Activated CD4-positive, alpha-beta T cell treated with anti-CD3 and anti-CD28 coated beads, Interleukin-2, Interleukin-6, amounts not matched to agents 100 ng/mL and 50 ng/mL, durations not matched to agents 16 hours and 8 hours (primary cell): Measurements from ENCODE around the gene PCDHGA7.
"Not testable (repeated sequence)": the region's sequence is repeated elsewhere in the genome, so short reads cannot be mapped to it uniquely, and the experiment has no call there.

Source experiments
- DNase-seq: peaks from one replicate; pipeline ENCODE4 v3.0.0-alpha.2; 2020

Gene PCDHGA7

DNA sequence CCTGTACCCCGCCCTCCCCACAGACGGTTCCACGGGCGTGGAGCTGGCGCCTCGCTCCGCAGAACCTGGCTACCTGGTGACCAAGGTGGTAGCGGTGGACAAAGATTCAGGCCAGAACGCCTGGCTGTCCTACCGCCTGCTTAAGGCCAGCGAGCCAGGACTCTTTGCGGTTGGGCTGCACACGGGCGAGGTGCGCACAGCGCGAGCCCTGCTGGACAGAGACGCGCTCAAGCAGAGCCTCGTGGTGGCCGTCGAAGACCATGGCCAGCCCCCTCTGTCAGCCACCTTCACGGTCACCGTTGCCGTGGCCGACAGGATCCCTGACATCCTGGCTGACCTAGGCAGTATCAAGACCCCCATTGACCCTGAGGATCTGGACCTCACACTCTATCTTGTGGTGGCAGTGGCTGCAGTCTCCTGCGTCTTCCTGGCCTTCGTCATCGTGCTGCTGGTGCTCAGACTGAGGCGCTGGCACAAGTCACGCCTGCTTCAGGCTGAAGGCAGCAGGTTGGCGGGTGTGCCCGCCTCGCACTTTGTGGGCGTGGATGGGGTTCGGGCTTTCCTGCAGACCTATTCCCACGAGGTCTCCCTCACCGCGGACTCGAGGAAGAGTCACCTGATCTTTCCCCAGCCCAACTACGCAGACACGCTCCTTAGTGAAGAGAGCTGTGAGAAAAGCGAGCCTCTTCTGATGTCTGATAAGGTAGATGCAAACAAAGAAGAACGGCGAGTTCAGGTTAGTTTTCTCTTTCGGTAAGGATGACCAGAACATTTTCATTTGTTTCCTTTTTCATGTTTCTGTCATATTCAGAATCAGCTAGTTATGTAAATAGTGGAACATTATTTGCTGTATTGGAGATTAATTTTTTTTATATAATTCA is 16.3 kb upstream of the PCDHGA7 start:
- no peak for DNase-seq

DNA sequence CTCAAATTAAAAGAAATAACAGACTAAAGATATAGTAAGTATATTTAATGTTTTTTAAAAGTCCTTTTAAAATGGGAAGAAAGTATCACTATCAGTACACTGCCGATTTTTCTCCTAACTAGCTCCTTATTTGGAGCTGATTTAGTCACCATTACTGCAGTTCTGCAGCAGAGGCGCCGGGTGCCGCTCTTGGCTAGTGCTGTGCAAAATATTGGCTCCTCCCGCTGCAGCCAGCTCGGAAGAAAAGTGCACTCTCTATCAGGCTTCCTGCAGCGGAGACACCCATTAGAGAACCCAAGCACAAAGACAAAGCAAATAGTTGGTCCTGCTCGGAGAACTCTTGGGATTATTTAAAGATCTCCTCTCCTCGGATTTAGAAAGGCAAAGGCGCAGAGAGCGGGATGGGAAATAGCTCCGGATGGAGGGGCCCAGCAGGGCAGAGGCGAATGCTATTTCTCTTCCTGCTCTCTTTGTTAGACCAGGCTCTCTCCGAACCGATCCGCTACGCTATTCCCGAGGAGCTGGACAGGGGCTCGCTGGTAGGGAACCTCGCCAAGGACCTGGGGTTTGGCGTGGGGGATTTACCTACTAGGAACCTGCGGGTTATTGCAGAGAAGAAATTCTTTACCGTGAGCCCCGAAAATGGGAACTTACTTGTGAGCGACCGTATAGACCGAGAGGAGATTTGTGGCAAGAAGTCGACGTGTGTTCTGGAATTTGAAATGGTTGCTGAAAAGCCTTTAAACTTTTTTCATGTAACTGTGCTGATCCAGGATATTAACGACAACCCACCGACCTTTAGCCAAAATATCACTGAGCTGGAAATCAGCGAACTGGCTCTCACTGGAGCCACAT is 12.3 kb upstream of the PCDHGA7 start, which contains the start of gene PCDHGB3:
TSS of gene PCDHGB3 (plus strand) at position 249 of the 855 bp plus-strand sequence. CDS start at position 402, 153 bp downstream.
- DNase-seq = peak; percentile 47

GRCh38 chr5:141371572-141372475 is 10.7 kb upstream of the PCDHGA7 start:
- DNase-seq = no peak

- peak; percentile 6 for DNase-seq
Measured at GRCh38 chr5:141373673-141374317, 8.7 kb upstream of the PCDHGA7 start, which contains the start of gene PCDHGA6. Gene PCDHGA6 (plus strand): TSS chr5:141373891. CDS start chr5:141374084, 193 bp downstream.

DNA sequence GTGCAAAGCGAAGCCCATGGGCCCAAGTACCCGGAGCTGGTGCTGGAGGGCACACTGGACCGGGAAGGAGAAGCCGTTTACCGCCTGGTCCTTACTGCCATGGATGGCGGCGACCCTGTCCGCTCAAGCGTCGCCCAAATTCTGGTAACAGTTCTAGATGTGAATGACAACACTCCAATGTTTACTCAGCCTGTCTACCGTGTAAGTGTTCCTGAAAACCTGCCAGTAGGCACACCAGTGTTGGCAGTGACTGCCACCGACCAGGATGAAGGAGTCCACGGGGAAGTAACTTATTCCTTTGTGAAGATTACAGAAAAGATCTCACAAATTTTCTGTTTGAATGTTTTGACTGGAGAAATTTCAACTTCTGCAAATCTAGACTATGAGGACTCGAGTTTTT is 7.9 kb upstream of the PCDHGA7 start:
- no peak for DNase-seq

DNA sequence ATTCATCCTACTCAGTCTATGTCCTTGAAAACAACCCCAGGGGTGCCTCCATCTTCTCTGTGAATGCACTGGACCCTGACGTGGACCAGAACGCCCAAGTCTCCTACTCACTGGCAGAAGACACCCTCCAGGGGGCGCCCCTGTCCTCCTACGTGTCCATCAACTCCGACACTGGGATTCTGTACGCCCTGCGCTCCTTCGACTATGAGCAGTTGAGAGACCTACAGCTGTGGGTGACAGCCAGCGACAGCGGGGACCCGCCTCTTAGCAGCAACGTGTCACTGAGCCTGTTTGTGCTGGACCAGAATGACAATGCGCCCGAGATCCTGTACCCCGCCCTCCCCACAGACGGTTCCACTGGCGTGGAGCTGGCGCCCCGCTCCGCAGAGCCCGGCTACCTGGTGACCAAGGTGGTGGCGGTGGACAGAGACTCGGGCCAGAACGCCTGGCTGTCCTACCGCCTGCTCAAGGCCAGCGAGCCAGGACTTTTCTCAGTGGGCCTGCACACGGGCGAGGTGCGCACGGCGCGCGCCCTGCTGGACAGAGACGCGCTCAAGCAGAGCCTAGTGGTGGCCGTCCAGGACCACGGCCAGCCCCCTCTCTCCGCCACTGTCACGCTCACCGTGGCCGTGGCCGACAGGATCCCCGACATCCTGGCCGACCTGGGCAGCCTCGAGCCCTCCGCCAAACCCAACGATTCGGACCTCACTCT is 6.9 kb upstream of the PCDHGA7 start:
- not testable (repeated sequence) for DNase-seq

GRCh38 chr5:141383345-141383744 is 803 bp downstream of the PCDHGA7 start:
- DNase-seq = no peak

- no peak for DNase-seq
Measured at GRCh38 chr5:141384471-141385267, 2.1 kb downstream of the PCDHGA7 start.

GRCh38 chr5:141387557-141388311 is 5.2 kb downstream of the PCDHGA7 start, which contains the start of gene PCDHGB4:
Gene PCDHGB4 (plus strand): TSS chr5:141387698. CDS start chr5:141387885, 187 bp downstream.
- peak; percentile 39 for DNase-seq

- DNase-seq = no peak
Measured at GRCh38 chr5:141388661-141389060, 6.1 kb downstream of the PCDHGA7 start.

DNA sequence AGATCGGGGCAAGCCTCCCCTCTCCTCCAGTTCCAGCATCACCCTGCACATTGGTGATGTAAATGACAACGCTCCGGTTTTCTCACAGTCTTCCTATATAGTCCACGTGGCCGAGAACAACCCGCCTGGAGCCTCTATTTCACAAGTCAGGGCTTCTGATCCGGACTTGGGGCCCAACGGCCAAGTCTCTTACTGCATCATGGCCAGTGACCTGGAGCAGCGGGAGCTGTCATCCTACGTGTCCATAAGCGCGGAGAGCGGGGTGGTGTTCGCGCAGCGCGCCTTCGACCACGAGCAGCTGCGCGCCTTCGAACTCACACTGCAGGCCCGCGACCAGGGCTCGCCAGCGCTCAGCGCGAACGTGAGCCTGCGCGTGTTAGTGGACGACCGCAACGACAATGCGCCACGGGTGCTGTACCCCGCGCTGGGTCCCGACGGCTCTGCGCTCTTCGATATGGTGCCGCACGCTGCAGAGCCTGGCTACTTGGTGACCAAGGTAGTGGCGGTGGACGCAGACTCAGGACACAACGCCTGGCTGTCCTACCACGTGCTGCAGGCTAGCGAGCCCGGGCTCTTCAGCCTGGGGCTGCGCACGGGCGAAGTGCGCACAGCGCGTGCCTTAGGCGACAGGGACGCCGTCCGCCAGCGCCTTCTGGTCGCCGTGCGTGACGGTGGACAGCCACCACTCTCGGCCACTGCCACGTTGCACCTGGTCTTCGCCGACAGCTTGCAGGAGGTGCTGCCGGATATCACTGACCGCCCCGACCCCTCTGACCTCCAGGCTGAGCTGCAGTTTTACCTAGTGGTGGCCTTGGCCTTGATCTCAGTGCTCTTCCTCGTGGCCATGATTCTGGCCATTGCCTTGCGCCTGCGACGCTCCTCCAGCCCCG is 6.9 kb downstream of the PCDHGA7 start:
- no peak for DNase-seq

DNA sequence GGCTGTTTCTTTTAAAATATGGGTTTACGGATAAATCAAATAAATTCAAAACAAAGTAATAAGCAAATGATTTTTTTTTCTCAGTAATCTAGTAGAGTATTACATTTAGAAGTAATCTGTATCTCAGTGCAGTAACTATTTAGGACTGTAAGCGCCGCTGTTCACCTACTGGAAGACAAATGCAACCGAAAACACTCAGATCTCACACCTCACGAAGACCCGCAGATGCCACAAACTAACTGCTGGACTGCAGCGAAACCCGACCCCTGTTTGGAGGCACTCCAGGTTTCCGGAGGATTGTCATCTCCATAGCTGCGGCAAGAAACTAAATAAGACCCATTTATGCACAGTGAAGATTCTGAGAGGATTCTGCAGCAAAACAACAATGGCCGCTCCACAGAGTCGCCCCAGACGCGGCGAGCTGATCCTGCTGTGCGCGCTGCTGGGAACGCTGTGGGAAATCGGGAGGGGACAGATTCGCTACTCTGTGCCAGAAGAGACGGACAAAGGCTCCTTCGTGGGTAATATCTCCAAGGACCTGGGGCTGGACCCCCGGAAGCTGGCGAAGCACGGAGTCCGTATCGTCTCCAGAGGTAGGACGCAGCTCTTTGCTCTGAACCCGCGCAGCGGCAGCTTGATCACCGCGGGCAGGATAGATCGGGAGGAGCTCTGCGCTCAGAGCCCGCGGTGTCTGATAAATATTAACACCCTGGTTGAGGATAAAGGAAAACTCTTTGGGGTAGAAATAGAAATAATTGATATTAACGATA is 10.1 kb downstream of the PCDHGA7 start, which contains the start of gene PCDHGA8:
TSS of gene PCDHGA8 (plus strand) at position 205 of the 770 bp plus-strand sequence. CDS start at position 386, 181 bp downstream.
- no peak for DNase-seq

DNA sequence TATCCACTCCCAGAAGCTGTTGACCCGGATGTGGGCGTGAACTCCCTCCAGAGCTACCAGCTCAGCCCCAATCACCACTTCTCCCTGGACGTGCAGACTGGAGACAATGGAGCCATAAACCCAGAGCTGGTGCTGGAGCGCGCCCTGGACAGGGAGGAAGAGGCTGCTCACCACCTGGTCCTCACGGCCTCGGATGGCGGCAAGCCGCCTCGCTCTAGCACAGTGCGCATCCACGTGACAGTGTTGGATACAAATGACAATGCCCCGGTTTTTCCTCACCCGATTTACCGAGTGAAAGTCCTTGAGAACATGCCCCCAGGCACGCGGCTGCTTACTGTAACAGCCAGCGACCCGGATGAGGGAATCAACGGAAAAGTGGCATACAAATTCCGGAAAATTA is 10.7 kb downstream of the PCDHGA7 start:
- DNase-seq = no peak

GRCh38 chr5:141394401-141395187 is 12.1 kb downstream of the PCDHGA7 start:
- not testable (repeated sequence) for DNase-seq

DNA sequence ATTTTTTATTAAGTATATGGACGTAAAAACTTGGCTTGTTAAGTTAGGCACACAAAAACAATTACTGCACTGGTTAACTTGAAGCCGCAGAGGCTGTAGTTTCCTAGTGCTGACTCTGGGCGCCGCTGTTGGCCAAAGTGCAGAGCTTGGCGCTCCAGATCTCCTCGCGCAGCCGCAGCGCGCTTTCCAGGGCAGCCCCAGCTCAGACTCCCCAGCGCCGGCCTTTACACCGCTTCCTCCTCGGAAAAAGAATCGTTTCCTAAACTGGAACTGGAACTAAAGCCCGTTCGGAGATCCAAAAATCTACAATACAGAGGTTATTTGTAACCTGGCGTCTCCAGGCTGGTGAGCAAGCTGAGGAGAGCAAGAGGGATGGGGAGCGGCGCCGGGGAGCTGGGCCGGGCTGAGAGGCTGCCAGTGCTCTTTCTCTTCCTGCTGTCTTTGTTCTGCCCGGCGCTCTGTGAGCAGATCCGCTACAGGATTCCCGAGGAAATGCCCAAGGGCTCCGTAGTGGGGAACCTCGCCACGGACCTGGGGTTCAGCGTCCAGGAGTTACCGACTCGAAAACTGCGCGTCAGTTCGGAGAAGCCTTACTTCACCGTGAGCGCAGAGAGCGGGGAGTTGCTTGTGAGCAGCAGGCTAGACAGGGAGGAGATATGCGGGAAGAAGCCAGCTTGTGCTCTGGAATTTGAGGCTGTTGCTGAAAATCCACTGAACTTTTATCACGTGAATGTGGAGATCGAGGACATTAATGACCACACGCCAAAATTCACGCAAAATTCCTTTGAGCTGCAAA is 15.4 kb downstream of the PCDHGA7 start, which contains the start of gene PCDHGB5:
TSS of gene PCDHGB5 (plus strand) at position 192 of the 796 bp plus-strand sequence. CDS start at position 373, 181 bp downstream.
- DNase-seq = peak; percentile 58
